ENCODE measurements around the gene ALDH4A1. TPM values are rescaled to one million over a fixed set of nuclear protein-coding genes. Genes with fewer than 3 reads are reported as not detected.

Gene ALDH4A1
- total RNA-seq, 3 donors from 2014 or later: 2.7 to 7.7 (median 5.6) TPM

- ATAC-seq (no peak), DNase-seq (no peak)
- TF ChIP-seq CTCF (IDR thresholded peaks at IDR 0.05): no peak
- no peaks in the 10 kb centered on the region for H3K9me3 ChIP-seq
- H3K36me3 ChIP-seq (ENCODE audit: low read depth): no peaks in the 10 kb centered on the region
- no peak overlapping the region for H3K4me3 ChIP-seq
- intact Hi-C loops (cut with DNase I, micrococcal nuclease): no loop called here
- H3K4me1 ChIP-seq (ENCODE audit: low read depth): peaks cover 12% of the 10 kb centered on the region
These were observed 40.0 kb upstream of the ALDH4A1 start for GRCh38 chr1:18942340-18942739.

GRCh38 chr1:18941221-18942141 lies 39.1 kb upstream of the ALDH4A1 start:
- H3K4me3 ChIP-seq: no peak overlapping the region
- H3K4me1 ChIP-seq (ENCODE audit: low read depth): peaks cover 12% of the 10 kb centered on the region
- ATAC-seq (no peak), DNase-seq (no peak)
- TF ChIP-seq CTCF (IDR thresholded peaks at IDR 0.05): no peak
- intact Hi-C loops (cut with DNase I, micrococcal nuclease): no loop called here
- no peaks in the 10 kb centered on the region for H3K36me3 ChIP-seq (ENCODE audit: low read depth)
- no peaks in the 10 kb centered on the region for H3K9me3 ChIP-seq

DNA sequence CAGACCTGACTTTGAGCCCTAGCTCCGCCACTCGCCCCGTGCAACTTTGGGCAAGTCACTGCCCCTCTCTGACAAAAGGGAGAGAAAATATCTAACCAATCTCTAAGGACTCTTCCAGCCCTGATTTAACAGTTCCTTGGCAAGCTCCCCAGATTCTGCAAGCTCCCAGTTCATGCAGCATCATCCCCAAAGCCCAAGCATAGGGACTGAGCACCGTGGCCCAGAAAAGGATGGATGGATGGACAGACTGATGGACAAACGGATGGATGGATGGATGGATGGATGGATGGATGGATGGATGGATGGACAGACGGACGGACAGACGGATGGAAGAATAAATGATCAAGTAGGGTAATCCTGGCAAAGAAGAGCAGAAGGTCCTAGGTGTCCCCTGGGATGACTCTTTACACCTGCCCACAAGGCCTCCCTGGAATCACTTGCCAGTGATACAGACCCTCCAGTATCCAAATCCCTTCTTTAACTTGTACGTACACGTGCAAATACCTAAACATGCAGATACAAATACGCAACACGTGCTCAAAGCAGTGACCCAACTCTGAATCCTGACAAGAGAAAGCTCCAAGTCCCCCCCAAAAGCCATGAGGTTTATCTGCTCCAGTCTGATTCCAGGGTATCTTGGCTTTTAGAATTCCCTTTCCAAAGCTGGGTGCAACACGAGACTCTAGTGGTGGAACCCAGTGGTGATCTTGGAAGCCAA lies 38.1 kb upstream of the ALDH4A1 start:
- H3K4me1 ChIP-seq (ENCODE audit: low read depth): peaks cover 9% of the 10 kb centered on the region
- intact Hi-C loops (cut with DNase I, micrococcal nuclease): no loop called here

DNA sequence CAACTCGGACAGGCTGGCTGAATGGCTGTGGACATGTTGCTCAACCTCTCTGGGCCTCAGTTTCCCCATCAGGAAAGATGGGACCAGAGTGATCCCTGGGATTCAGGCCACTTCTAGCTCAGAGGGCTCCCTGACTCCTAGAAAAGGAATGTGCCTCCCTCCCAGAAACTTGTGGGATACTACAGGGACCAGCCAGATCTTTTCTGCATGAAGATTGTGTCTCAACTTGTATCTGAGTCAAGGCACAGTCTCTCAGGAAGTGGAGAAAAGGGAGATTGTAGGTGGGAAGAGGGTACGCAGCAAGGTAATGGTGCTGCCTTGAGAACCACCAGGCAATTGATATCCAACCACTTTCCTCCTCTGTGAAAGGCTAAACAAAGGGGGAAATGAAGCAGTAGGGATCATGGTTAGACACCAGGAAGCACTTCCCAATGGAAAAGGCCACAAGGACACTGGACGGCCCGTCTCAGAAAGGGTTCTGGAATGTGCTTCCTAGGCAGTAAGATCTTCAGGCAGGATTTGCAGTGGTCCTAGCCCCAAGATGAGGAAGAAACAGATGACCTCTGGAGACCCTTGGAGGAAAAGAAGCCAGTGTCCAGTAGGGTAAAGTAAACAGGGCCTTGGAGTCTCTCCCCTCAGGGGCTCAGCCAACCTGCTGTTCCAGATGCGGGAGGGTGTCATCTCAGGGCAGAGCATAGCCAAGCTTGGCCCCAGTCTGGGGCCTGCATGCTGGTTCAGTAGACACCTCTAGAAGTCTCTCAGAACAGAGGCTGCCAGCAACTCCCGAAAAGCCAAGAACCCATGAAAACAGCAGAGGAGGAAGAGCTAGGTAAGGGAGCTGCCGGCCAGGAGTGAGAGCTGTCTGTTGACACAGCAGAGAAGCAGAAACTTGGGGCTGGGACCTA lies 37.3 kb upstream of the ALDH4A1 start:
- no peak for TF ChIP-seq CTCF (IDR thresholded peaks at IDR 0.05)
- ATAC-seq (no peak), DNase-seq (peak in 1 of 3 donors; percentile 12)
- Histone ChIP-seq H3K4me1 (ENCODE audit: low read depth) (peaks cover under 1% of the 10 kb centered on the region), H3K9me3 (no peaks in the 10 kb centered on the region), H3K36me3 (ENCODE audit: low read depth) (no peaks in the 10 kb centered on the region), H3K4me3 (no peak overlapping the region)
- intact Hi-C loops (cut with DNase I, micrococcal nuclease): no loop called here

More for the DNA sequence above, 38.1 kb upstream of the ALDH4A1 start:
- TF ChIP-seq CTCF (IDR thresholded peaks at IDR 0.05): no peak
- H3K36me3 ChIP-seq (ENCODE audit: low read depth): no peaks in the 10 kb centered on the region
- DNase-seq: no peak
- ATAC-seq: no peak
- H3K4me3 ChIP-seq: no peak overlapping the region
- H3K9me3 ChIP-seq: no peaks in the 10 kb centered on the region

DNA sequence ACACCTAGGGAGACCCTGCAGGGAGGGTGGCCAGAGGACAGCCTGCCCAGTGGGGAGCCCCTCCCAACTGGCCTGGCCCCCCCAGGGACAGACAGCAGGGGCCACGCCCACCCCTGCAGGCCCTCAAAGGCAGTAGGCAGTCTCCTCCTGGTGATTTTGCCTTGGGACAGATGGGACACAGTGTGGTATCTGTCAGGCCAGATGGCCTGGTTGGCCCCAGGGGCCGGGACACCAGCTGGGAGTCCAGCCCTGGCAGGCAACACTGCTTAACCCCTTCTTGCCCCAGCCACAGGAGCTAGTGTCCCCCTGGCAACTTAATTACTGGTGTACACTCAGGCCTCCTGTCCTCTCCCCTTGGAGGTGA lies 36.3 kb upstream of the ALDH4A1 start:
- H3K4me3 ChIP-seq: no peak overlapping the region
- ATAC-seq (peak; percentile 50), DNase-seq (no peak)
- no peak for TF ChIP-seq CTCF (IDR thresholded peaks at IDR 0.05)
- intact Hi-C loops (cut with DNase I, micrococcal nuclease): no loop called here
- H3K9me3 ChIP-seq: no peaks in the 10 kb centered on the region
- H3K36me3 ChIP-seq (ENCODE audit: low read depth): no peaks in the 10 kb centered on the region
- no peaks in the 10 kb centered on the region for H3K4me1 ChIP-seq (ENCODE audit: low read depth)
